Measurements from ENCODE around the gene HIP1R. TPM values are rescaled to one million over a fixed set of nuclear protein-coding genes. Genes with fewer than 3 reads are reported as not detected.

Gene HIP1R
- total and polyA plus RNA-seq, 8 donors: 23.7 to 36.7 (median 30.4) TPM

GRCh38 chr12:122861587-122861970, 26.3 kb downstream of the HIP1R start:
- DNase-seq: peak in 1 of 4 donors; percentile 31
- peaks cover 0 to 36% of the 10 kb centered on the region in 2 donors for H3K4me1 ChIP-seq
- H3K4me3 ChIP-seq: no peak overlapping the region
- peak overlapping the region in 1 of 2 donors; percentile 28 for H3K27ac ChIP-seq
- no peaks in the 10 kb centered on the region for H3K27me3 ChIP-seq
- H3K9me3 ChIP-seq: no peaks in the 10 kb centered on the region
- no peak for TF ChIP-seq CTCF (IDR thresholded peaks at IDR 0.05)
- peaks cover 0 to 60% of the 10 kb centered on the region in 2 donors for H3K36me3 ChIP-seq
- ATAC-seq: no peak
- intact Hi-C loops (cut with DNase I): no loop called here

GRCh38 chr12:122862110-122862634, 26.9 kb downstream of the HIP1R start:
- Histone ChIP-seq H3K4me3 (no peak overlapping the region), H3K4me1 (peaks cover 0 to 36% of the 10 kb centered on the region in 2 donors), H3K27ac (peak overlapping the region in 1 of 2 donors; percentile 28), H3K36me3 (peaks cover 0 to 60% of the 10 kb centered on the region in 2 donors), H3K27me3 (no peaks in the 10 kb centered on the region), H3K9me3 (no peaks in the 10 kb centered on the region)
- ATAC-seq: no peak
- intact Hi-C loops (cut with DNase I): no loop called here
- peak in 1 of 4 donors; percentile 20 for DNase-seq
- no peak for TF ChIP-seq CTCF (IDR thresholded peaks at IDR 0.05)

- no peak for TF ChIP-seq CTCF (IDR thresholded peaks at IDR 0.05)
- DNase-seq: peak in 2 of 4 donors; percentile 76 to 84
- peak overlapping the region; percentile 4 to 33 for H3K27ac ChIP-seq
- H3K4me1 ChIP-seq: peaks cover 0 to 39% of the 10 kb centered on the region in 2 donors
- no peaks in the 10 kb centered on the region for H3K9me3 ChIP-seq
- ATAC-seq: peak; percentile 74
- intact Hi-C loops (cut with DNase I): no loop called here
- H3K4me3 ChIP-seq: no peak overlapping the region
- H3K36me3 ChIP-seq: peaks cover 0 to 63% of the 10 kb centered on the region in 2 donors
- no peaks in the 10 kb centered on the region for H3K27me3 ChIP-seq
These were observed 27.8 kb downstream of the HIP1R start for GRCh38 chr12:122862872-122863701.

GRCh38 chr12:122864894-122865253, 29.6 kb downstream of the HIP1R start:
- Histone ChIP-seq H3K9me3 (no peaks in the 10 kb centered on the region), H3K27me3 (no peaks in the 10 kb centered on the region), H3K27ac (no peak overlapping the region), H3K4me1 (peaks cover 0 to 47% of the 10 kb centered on the region in 2 donors), H3K36me3 (peaks cover 0 to 71% of the 10 kb centered on the region in 2 donors), H3K4me3 (no peak overlapping the region)
- intact Hi-C loops (cut with DNase I): no loop called here
- DNase-seq: no peak
- ATAC-seq: no peak
- TF ChIP-seq CTCF (IDR thresholded peaks at IDR 0.05): no peak

Measured in left lung (tissue), 10 donors.